NB4 (cell line): ENCODE data around the gene DOC2B.

ENCODE experiments used
- MYC ChIP-seq: IDR thresholded peaks from 2 replicates; pipeline ENCODE4 v1.6.1; 2011; ENCODE audit warnings: low read depth, low read length
- TF ChIP-seq, protein P1 (sequence below): IDR thresholded peaks from one replicate; pipeline ENCODE4 v1.5.1; 2012; ENCODE audit warnings: low read depth, low read length

DNA sequence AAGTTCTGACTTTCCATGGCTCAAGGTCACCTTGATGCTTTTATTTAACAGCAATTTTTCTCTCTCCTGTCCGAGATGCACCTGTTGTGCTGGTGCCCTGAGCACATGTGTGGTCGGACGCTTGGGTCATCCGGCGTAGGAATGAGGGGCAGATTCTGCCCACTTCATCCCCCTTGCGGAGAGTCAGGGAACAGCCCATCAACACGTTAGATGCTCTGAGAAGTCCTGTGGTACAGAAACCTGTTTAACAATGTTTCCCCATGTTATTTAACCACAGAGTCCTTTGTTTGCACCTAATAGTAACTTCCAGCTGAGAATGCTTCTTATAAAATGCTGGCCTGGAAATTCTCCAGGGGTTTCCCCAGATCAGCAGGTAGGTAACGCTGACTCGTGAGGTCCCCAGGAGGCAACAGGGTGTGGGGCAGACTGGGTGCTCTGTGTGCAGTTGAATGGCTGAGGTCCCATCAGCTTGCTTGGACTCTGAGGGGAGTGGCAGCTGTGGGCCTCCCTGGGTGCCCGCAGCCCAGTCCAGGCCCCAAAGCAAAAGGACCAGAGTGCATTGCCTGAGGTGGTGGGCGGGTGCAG lies 17.8 kb downstream of the DOC2B start:
- no peak for TF ChIP-seq MYC
- TF ChIP-seq, protein P1, sequence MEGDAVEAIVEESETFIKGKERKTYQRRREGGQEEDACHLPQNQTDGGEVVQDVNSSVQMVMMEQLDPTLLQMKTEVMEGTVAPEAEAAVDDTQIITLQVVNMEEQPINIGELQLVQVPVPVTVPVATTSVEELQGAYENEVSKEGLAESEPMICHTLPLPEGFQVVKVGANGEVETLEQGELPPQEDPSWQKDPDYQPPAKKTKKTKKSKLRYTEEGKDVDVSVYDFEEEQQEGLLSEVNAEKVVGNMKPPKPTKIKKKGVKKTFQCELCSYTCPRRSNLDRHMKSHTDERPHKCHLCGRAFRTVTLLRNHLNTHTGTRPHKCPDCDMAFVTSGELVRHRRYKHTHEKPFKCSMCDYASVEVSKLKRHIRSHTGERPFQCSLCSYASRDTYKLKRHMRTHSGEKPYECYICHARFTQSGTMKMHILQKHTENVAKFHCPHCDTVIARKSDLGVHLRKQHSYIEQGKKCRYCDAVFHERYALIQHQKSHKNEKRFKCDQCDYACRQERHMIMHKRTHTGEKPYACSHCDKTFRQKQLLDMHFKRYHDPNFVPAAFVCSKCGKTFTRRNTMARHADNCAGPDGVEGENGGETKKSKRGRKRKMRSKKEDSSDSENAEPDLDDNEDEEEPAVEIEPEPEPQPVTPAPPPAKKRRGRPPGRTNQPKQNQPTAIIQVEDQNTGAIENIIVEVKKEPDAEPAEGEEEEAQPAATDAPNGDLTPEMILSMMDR: no peak
